LHCN-M2 (cell line): ENCODE measurements around the gene FAM181A. TPM values are rescaled to one million over a fixed set of nuclear protein-coding genes. Genes with fewer than 3 reads are reported as not detected.

Experiments used
- DNase-seq: peaks from one replicate; pipeline ENCODE4 v3.0.0-alpha.2; 2012; ENCODE audit warnings: low read depth
- total RNA-seq: library from RNA; depleted of rRNA; stranded (reverse); fragments of >200 nt; gene quantifications from 2 replicates; pipeline ENCODE4 v1.2.3, GENCODE V29; 2014

The FAM181A gene
- total RNA-seq, 1 experiment from 2014 or later, result not detected

- no peak for DNase-seq
These were observed 23.6 kb upstream of the FAM181A start for GRCh38 chr14:93903342-93904184.

GRCh38 chr14:93905623-93906022 is 21.5 kb upstream of the FAM181A start:
- DNase-seq, result no peak

GRCh38 chr14:93906341-93907329 is 20.5 kb upstream of the FAM181A start:
- peak; percentile 22 for DNase-seq

- no peak for DNase-seq
These were observed 17.6 kb upstream of the FAM181A start for GRCh38 chr14:93909429-93910128.

GRCh38 chr14:93911975-93912615 is 15.0 kb upstream of the FAM181A start:
- DNase-seq, result no peak

- no peak for DNase-seq
These were observed 14.4 kb upstream of the FAM181A start for GRCh38 chr14:93912782-93913181.

GRCh38 chr14:93914278-93914677 is 12.9 kb upstream of the FAM181A start:
- no peak for DNase-seq

GRCh38 chr14:93915070-93915705 is 12.0 kb upstream of the FAM181A start:
- no peak for DNase-seq

GRCh38 chr14:93915800-93916199 is 11.3 kb upstream of the FAM181A start:
- DNase-seq, result no peak

- DNase-seq, result no peak
These were observed 10.6 kb upstream of the FAM181A start for GRCh38 chr14:93916498-93916897.

GRCh38 chr14:93917141-93917540 is 10.0 kb upstream of the FAM181A start:
- no peak for DNase-seq

- DNase-seq, result no peak
These were observed 5.9 kb upstream of the FAM181A start for GRCh38 chr14:93921001-93921806.

GRCh38 chr14:93923626-93924025 is 3.5 kb upstream of the FAM181A start:
- DNase-seq, result no peak

GRCh38 chr14:93924592-93925355 is 2.4 kb upstream of the FAM181A start:
- DNase-seq, result no peak

GRCh38 chr14:93925374-93925895 is 1.7 kb upstream of the FAM181A start:
- DNase-seq, result no peak

GRCh38 chr14:93926245-93926872 is 785 bp upstream of the FAM181A start:
- no peak for DNase-seq

- DNase-seq, result no peak
These were observed 629 bp downstream of the FAM181A start for GRCh38 chr14:93927800-93928145.
